GM10847 (cell line): Measurements from ENCODE around the gene COPS7A.

Experiments used
- POLR2A ChIP-seq: IDR thresholded peaks from 2 replicates; pipeline ENCODE4 v1.6.1; 2011; ENCODE audit not compliant: insufficient read length; ENCODE audit errors: extremely low read depth

The COPS7A gene, protein sequence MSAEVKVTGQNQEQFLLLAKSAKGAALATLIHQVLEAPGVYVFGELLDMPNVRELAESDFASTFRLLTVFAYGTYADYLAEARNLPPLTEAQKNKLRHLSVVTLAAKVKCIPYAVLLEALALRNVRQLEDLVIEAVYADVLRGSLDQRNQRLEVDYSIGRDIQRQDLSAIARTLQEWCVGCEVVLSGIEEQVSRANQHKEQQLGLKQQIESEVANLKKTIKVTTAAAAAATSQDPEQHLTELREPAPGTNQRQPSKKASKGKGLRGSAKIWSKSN

DNA sequence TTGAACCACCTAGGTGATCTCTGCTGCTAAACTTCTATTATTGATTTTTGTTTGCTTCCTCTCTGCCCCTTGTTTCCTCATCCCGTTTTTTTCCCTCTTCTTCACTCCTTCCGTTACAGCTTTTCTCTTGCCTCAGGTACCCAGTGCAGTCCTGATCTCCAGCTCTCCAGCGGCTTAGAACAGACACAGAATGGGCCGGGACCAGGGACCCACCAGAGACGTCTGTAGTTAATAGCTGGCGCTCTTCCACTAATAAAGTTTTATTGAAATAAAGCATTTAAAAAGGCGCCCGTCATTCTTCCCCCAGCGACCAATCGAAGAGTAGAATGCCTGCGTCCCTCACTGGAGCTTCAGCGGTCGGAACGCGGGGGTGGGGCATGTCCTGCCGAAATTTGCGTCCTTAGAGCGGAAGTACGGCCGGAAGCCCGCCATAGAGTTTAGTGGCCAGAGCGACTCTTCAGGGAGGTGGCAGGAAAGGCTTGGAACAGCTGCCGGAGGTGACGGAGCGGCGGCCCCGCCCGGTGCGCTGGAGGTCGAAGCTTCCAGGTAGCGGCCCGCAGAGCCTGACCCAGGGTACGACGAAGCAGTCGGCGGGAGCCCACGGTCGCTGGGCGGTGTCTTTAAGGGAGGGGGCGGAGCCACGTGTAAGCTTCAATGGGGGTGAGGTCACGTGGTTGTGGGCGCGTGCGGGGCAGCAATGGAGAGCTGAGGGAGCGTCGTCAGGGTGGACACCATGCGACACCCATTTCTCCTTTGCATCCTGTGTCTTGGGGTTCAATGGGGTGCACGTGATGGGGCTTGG lies at the start of gene COPS7A:
Gene COPS7A (plus strand): TSS at position 440 of the 802 bp plus-strand sequence. CDS start 611 bp downstream, outside the sequence.
- TF ChIP-seq POLR2A, result peak; percentile 53

- TF ChIP-seq POLR2A, result no peak
Measured at GRCh38 chr12:6676962-6677361, 46.9 kb upstream of the COPS7A start.

DNA sequence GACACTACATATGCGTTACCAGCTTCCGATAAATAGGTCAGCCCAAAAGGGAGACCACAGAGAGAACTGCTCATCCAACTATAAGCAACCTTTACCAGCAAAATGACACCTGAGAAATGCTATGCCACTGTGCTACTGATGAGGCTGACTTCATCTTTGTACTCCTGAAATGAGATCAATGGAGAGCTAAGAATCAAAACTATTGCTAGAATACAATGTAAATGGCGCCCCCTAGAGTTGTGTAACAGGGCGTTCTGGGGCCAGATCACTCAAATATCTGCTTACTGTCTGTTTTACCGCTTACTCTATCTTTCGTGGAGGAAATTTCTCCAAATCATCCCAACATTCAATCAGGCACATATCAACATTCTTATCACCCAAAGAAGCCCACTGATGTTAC lies 39.2 kb upstream of the COPS7A start:
- no peak for TF ChIP-seq POLR2A

DNA sequence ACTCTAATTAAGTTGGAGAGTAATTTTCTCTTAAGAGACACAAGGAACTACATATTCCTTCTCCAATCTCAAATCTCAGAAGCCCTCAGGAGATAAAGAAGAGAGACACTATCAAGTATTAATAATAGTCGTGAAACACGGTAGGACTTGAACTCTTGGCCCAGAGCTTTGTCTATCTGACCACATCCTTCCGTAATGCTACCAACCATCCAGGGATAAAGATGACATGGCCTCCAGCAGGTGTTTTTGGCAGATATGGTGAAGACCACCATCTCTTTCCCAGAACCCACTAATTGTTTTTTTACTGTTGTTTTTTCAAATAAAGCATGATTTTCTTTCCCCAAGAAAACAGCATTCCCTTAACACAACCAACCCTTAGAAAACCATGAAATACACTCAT lies 38.0 kb upstream of the COPS7A start:
- TF ChIP-seq POLR2A, result no peak

GRCh38 chr12:6688543-6688998 lies 35.3 kb upstream of the COPS7A start:
- no peak for TF ChIP-seq POLR2A

DNA sequence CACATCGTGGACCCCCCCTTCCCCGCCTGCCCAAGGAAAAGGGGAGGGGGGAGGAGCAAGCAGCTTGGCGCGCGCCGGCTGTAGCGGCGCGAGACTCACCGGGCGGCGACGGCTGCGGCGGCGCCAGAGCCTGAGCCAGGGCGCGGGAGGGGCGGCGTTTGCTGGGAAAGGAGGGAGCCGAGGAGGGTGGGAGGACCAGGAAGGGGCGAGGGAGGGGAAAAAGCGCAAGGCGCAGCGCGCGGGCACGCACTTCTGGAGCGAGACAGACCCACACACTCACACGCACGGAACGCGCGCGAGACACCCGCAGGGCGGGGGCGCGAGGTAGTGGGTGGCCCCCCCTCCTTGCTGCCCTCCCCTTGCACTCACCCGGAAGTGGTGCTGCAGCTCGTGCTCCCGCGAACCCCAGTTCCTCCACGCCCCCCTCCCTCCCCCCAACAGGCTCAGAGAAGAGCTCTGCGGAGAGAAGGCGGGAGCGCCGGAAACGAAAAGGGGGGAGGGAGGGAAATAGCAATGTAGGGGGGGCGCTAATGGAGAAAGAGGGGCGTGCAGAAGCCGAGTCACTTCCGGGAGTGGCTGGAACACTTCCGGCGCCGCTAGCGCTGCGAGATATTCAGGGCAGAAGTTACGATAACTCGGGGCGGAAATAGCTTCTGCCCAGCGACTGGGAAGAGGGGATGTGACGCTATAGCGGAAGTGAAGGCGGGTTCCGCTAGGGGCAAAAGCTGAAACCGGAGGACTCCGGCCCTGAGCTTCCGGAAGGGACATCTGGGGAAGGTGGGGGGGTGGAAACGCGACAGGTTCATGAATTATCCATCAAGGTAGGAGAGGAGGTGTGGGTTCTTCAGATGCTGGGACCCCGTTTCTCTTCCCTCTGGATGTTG lies 34.6 kb upstream of the COPS7A start, which contains the start of gene ZNF384:
Gene ZNF384 (minus strand): TSS at position 377 of the 884 bp plus-strand sequence. CDS start 9,855 bp downstream, outside the sequence.
- TF ChIP-seq POLR2A, result peak; percentile 66

GRCh38 chr12:6691473-6691872 lies 32.4 kb upstream of the COPS7A start:
- TF ChIP-seq POLR2A, result no peak

DNA sequence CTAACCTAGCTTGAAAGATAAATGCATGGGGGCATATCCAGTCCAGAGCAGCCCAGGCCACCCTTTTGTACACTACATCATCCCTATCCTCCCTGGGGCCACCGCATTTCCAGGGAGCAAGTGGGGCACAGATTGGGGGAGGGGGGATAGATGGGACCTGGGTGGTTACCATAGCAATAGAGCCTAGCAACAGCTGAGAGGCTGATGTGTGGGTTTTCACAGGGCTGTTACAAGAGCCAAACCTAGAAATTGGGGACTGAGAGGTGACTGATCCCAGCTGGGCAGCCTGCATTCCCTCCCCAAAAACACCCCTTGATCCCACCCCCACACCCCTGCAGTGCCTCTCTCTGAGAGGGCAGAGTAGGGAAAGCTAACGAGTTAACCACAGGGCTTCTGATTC lies 31.0 kb upstream of the COPS7A start:
- TF ChIP-seq POLR2A, result no peak

DNA sequence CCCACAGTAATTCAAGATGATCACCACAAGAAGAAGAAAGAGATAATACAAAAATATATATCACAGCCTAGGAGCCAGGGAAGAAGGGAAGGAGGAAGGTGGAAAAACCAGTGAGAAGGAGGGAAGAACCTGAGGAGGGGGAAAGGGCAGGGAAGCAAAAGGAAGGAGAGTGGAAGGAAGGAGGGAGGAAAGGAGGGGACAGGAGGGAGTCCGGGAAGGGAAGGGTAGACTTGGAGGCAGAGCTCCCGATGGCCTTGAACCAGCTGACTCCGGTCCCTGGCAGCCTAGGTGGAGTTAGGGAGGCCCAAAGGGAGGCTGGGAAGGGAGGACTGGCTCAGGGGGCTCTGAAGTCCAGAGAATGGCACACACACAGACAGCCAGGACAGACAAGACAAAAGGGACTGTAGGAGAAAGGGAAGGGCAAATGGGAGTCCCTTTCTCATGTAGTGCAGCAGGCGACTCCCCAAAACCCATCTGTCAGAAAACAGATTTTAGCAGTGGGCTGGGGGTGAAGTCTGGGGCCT lies 30.0 kb upstream of the COPS7A start:
- TF ChIP-seq POLR2A, result no peak

DNA sequence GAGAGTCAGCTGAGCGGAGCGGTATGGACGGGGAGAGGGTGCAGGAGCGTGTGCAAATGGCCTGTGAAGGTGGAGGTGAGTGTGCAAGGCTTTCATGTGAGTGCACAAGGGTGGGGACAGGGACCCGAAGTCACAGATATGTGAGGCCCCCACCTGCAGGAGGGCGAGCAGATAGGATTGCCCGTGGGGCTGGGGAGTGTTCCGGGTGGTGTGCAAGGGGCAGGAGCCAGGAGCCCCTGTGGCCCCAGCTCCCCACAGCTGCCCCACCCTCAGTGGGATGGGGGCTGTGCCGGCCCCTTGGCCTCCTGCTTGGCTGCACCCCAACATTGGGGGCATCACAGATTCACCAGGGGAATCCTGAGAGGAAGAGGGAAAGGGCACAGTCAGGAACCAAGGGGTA lies 29.1 kb upstream of the COPS7A start:
- TF ChIP-seq POLR2A, result no peak

DNA sequence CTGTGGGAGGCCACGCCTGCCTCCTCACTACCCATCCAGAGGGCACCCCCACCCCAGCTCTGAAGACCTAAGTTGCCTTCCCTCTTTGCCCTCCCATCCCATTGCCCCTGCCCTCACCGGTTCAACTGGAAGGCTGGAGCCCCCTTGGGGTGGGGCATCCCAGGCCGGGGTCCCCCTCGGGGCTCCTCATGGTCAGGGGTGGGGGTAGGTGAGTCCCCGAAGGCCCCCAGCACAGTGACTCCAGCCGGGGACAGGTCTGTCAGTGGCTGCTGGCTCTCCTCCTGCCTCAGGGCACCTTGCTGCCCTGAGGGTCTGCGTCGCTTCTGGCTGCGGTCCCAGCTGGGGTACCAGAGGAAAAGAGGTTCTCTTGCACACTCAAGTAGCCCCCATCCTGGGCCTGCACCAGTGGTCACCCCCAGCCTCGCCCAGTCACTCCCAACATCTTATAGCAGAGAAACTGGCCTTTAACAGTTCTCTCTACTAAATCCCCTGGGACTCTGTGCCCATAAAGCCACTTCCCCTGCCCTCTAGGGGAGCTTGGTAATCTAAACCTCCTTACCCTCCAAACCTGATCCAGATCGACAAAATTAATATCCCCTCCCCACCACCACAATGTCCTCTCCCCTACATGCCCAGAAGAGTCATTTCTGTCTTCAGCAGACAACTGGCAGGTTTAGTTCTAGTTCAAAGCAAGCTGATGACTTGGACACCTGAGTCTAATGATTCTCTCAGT lies 28.4 kb upstream of the COPS7A start:
- no peak for TF ChIP-seq POLR2A

DNA sequence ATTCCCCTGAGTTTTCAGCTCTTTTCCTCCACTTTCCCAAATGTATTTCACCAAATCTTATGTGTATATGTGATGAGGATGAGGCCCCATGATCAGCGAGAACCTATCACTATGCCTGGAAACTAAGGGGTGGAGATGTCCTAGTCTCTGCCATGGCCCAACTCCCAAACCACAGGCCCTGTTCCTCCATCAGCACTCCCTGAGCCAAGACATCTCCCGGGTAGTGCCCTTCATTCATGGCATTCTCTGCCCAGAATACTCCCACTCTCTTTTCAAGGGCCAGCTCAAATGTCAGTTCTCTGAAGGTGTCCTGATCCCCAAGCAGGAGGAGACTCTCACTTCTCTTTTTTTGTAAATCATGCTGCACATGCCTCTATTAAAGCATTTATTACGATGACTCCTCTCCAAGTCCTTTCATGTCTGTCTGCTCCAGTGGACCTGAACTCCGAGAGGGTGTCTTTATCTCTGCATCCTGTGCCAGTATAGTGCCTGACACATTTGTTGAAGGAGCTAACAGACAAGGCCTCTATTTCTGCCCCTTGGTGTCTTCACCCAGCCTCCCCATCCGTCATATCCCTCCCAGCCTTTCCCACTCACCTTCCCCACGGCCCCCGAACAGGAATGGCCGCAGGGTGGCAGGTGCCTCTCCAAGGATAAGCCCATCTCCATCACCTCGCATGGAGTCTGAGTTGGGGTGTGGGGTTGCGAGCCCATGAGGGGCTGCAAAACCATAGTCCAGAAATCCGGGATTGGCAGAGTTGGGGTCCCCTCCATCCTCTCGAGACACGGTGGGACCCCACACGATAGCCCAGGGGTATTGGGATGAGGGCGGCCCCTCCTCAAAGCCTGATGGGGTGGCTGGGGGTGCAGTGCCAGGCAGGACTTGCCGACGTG lies 26.9 kb upstream of the COPS7A start:
- TF ChIP-seq POLR2A, result no peak

GRCh38 chr12:6697584-6698351 lies 26.1 kb upstream of the COPS7A start:
- TF ChIP-seq POLR2A, result no peak
